ENCODE results near the gene WNK2.

- TF ChIP-seq EZH2 (IDR thresholded peaks at IDR 0.05) (no peak), POLR2AphosphoS5 (IDR thresholded peaks at IDR 0.05; ENCODE audit: borderline replicate concordance, low read depth, low read length) (no peak)
These were observed 156.2 kb downstream of the WNK2 start for GRCh38 chr9:93340091-93340490.
